ENCODE results near the gene TRMT5. TPM values are rescaled to one million over a fixed set of nuclear protein-coding genes. Genes with fewer than 3 reads are reported as not detected.

TRMT5 gene
- total and polyA plus RNA-seq, 8 donors = 2.3 to 10.0 (median 6.9) TPM

DNA sequence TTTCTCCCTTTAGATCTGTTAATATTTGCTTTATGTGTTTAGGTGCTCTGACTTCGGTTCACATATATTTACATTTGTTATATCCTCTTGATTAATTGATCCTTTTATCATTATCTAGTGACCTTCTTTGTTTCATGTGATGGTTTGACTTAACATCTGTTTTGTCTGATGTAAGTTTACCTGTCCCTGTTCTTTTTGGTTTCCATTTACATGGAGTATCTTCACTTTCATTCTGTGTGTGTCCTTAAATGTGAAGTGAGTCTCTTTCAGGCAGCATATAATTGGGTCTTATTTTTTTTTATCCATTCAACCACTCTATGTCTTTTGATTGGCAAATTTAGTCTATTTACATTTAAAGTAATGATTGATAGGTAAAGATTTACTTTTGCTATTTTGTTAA, 24.2 kb downstream of the TRMT5 start:
- intact Hi-C loops (cut with DNase I) = no loop called here
- H3K4me3 ChIP-seq = no peak overlapping the region
- peaks cover 0 to 8% (median 0%) of the 10 kb centered on the region in 4 donors for H3K9me3 ChIP-seq
- ATAC-seq (no peak), DNase-seq (no peak), FAIRE-seq (no peak)
- no peak for TF ChIP-seq CTCF (IDR thresholded peaks at IDR 0.05)
- H3K27me3 ChIP-seq = no peaks in the 10 kb centered on the region
- WGBS, 2 donors = 63 to 72% methylated on average over 1 of the region's 1 CpG
- H3K4me1 ChIP-seq = no peaks in the 10 kb centered on the region
- no peak overlapping the region for H3K27ac ChIP-seq
- H3K36me3 ChIP-seq = no peaks in the 10 kb centered on the region

GRCh38 chr14:60956202-60956601, 24.7 kb downstream of the TRMT5 start:
- intact Hi-C loops (cut with DNase I) = no loop called here
- DNase-seq (no peak), FAIRE-seq (no peak), ATAC-seq (no peak)
- no peaks in the 10 kb centered on the region for H3K4me1 ChIP-seq
- TF ChIP-seq CTCF (IDR thresholded peaks at IDR 0.05) = no peak
- H3K4me3 ChIP-seq = no peak overlapping the region
- WGBS, 2 donors = 94 to 97% methylated on average over 4 of the region's 4 CpGs
- peaks cover 0 to 8% (median 0%) of the 10 kb centered on the region in 4 donors for H3K9me3 ChIP-seq
- no peaks in the 10 kb centered on the region for H3K36me3 ChIP-seq
- no peaks in the 10 kb centered on the region for H3K27me3 ChIP-seq
- H3K27ac ChIP-seq = no peak overlapping the region

DNA sequence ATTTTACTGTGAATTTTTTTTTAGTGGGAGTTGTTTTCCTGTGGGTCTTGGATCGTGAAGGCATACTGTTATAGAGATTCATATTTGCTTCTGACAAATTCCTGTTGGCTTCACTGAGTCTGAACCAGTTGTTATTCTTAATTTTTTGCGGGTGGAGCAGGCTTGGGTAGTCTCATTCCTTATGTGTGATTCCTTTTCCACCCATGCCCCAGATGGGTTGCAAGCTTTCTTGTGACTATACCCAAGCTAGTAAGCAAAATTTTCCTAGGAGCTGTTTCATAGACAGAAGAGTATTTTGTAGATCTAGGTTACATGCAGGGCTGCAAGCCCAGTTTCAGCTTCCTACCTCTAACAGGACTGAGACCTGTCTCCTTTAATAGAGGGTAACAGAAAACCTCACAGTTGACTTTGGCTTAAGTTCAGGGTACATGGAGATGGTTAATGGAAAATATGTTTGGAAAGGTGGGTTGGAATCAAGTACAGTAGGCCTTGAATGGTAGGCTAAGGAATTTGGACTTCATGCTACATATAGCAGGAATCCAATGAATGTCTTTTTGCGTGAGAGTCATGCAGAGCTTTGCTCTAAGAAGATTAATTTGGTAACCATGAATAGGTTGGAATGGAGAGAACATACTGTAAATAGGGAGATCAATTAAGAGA, 29.0 kb downstream of the TRMT5 start:
- Histone ChIP-seq H3K36me3 (no peaks in the 10 kb centered on the region), H3K4me3 (no peak overlapping the region), H3K9me3 (peaks cover 0 to 4% (median 0%) of the 10 kb centered on the region in 4 donors), H3K4me1 (no peaks in the 10 kb centered on the region), H3K27ac (no peak overlapping the region), H3K27me3 (no peaks in the 10 kb centered on the region)
- ATAC-seq (no peak), DNase-seq (no peak), FAIRE-seq (no peak)
- intact Hi-C loops (cut with DNase I) = no loop called here
- WGBS, 2 donors = 61% methylated on average over 3 of the region's 3 CpGs
- TF ChIP-seq CTCF (IDR thresholded peaks at IDR 0.05) = no peak

DNA sequence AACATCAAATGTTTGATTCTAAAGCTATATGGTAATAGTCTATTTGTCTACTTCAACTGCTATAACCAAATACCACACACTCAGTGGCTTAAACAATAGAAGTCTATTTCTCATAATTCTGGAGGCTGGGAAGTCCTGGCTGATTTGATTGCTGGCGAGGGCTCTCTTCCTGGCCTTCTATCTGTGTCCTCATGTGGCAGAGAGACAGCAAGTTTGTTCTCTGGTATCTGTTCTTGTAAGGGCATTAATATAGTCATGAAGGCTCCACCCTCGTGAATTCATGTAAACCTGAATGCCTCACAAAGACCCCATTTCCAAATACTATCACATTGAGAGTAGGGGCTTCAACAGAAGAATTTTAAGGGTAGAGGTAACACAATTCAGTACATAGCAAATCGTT, 34.1 kb downstream of the TRMT5 start:
- no peak for TF ChIP-seq CTCF (IDR thresholded peaks at IDR 0.05)
- no peak for DNase-seq
- FAIRE-seq = no peak
- no peaks in the 10 kb centered on the region for H3K36me3 ChIP-seq
- no peaks in the 10 kb centered on the region for H3K4me1 ChIP-seq
- no peak for ATAC-seq
- H3K4me3 ChIP-seq = no peak overlapping the region
- intact Hi-C loops (cut with DNase I) = no loop called here
- no peak overlapping the region for H3K27ac ChIP-seq
- no peaks in the 10 kb centered on the region for H3K9me3 ChIP-seq
- H3K27me3 ChIP-seq = no peaks in the 10 kb centered on the region
- WGBS, 2 donors = 82 to 85% methylated on average over 3 of the region's 3 CpGs

GRCh38 chr14:60945984-60946383, 34.9 kb downstream of the TRMT5 start:
- H3K27ac ChIP-seq = no peak overlapping the region
- no peaks in the 10 kb centered on the region for H3K36me3 ChIP-seq
- ATAC-seq (no peak), DNase-seq (no peak), FAIRE-seq (no peak)
- no peak overlapping the region for H3K4me3 ChIP-seq
- no peaks in the 10 kb centered on the region for H3K4me1 ChIP-seq
- no peaks in the 10 kb centered on the region for H3K27me3 ChIP-seq
- no peak for TF ChIP-seq CTCF (IDR thresholded peaks at IDR 0.05)
- WGBS, 2 donors = 88 to 94% methylated on average over 1 of the region's 1 CpG
- intact Hi-C loops (cut with DNase I) = no loop called here
- no peaks in the 10 kb centered on the region for H3K9me3 ChIP-seq
